SIG-M5 treated with dmso at 0.1 percent for 504 hours (cell line): ENCODE measurements around the gene COL16A1.

Experiments
- DNase-seq: peaks from one replicate; lab custom pipeline; 2025; ENCODE audit not compliant: unreplicated experiment; lab: John Stamatoyannopoulos, UW

COL16A1 gene

GRCh38 chr1:31667065-31667785 is 36.6 kb downstream of the COL16A1 start:
- DNase-seq, result no peak

- DNase-seq, result no peak
These were observed 37.4 kb downstream of the COL16A1 start for GRCh38 chr1:31666263-31666963.

GRCh38 chr1:31665234-31665878 is 38.5 kb downstream of the COL16A1 start:
- DNase-seq, result no peak

GRCh38 chr1:31664528-31664927 is 39.3 kb downstream of the COL16A1 start:
- no peak for DNase-seq

- DNase-seq, result no peak
These were observed 40.0 kb downstream of the COL16A1 start for GRCh38 chr1:31663622-31664452.

- DNase-seq, result no peak
These were observed 41.4 kb downstream of the COL16A1 start for GRCh38 chr1:31662463-31662862.

GRCh38 chr1:31661856-31662255 is 42.0 kb downstream of the COL16A1 start:
- no peak for DNase-seq

- DNase-seq, result no peak
These were observed 42.9 kb downstream of the COL16A1 start for GRCh38 chr1:31660871-31661455.

GRCh38 chr1:31659889-31660288 is 43.9 kb downstream of the COL16A1 start:
- DNase-seq, result no peak

- no peak for DNase-seq
These were observed 45.1 kb downstream of the COL16A1 start for GRCh38 chr1:31658721-31659120.

- no peak for DNase-seq
These were observed 45.8 kb downstream of the COL16A1 start for GRCh38 chr1:31657972-31658510.

GRCh38 chr1:31657020-31657804 is 46.6 kb downstream of the COL16A1 start:
- DNase-seq, result no peak

- DNase-seq, result no peak
These were observed 48.1 kb downstream of the COL16A1 start for GRCh38 chr1:31655756-31656155.

- DNase-seq, result no peak
These were observed 48.7 kb downstream of the COL16A1 start for GRCh38 chr1:31655104-31655503.

GRCh38 chr1:31654474-31654776 is 49.4 kb downstream of the COL16A1 start:
- no peak for DNase-seq

- no peak for DNase-seq
These were observed 49.9 kb downstream of the COL16A1 start for GRCh38 chr1:31653717-31654473.

GRCh38 chr1:31652891-31653499 is 50.8 kb downstream of the COL16A1 start:
- DNase-seq, result no peak

- no peak for DNase-seq
These were observed 52.1 kb downstream of the COL16A1 start for GRCh38 chr1:31651766-31652165.

GRCh38 chr1:31651089-31651420 is 52.8 kb downstream of the COL16A1 start:
- no peak for DNase-seq
